Activated CD8-positive, alpha-beta T cell treated with anti-CD3 and anti-CD28 coated beads, Interleukin-2, amount 10 ng/mL, durations not matched to agents 7 days and 5 days (primary cell): ENCODE results near the gene IL17C. TPM values are rescaled to one million over a fixed set of nuclear protein-coding genes. Genes with fewer than 3 reads are reported as not detected.

ENCODE experiments used
- ATAC-seq: fragments of 150-1000 bp; cut with Tn5 transposase; one replicate; pipeline ENCODE4 v1.10.0; 2021; ENCODE audit warnings: moderate library complexity
- CTCF ChIA-PET: fragments of 350-600 bp; sonication (Branson Sonifier 250); formaldehyde crosslinking; loops from one replicate; lab custom pipeline; 2021; ENCODE audit warnings: antibody characterized with exemption; lab: Charles Lee
- POLR2A ChIA-PET: fragments of 350-600 bp; sonication (Branson Sonifier 250); formaldehyde crosslinking; loops from one replicate; lab custom pipeline; 2021; ENCODE audit warnings: antibody characterized with exemption; lab: Charles Lee
- DNase-seq: peaks from one replicate; pipeline ENCODE4 v3.0.0-alpha.2; 2020
- H3K27ac Mint-ChIP-seq: one replicate; pipeline ENCODE4 v1.8.0; 2021; ENCODE audit warnings: mild to moderate bottlenecking, mixed read lengths
- H3K27me3 Mint-ChIP-seq: one replicate; pipeline ENCODE4 v1.8.0; 2021; ENCODE audit warnings: low read depth, mixed read lengths
- H3K36me3 Mint-ChIP-seq: one replicate; pipeline ENCODE4 v1.8.0; 2021; ENCODE audit warnings: low read depth, mixed read lengths
- H3K4me1 Mint-ChIP-seq: one replicate; pipeline ENCODE4 v1.8.0; 2021; ENCODE audit warnings: low read depth, mixed read lengths
- H3K4me3 Mint-ChIP-seq: one replicate; pipeline ENCODE4 v1.8.0; 2021; ENCODE audit warnings: mild to moderate bottlenecking, mixed read lengths
- H3K9me3 Mint-ChIP-seq: one replicate; pipeline ENCODE4 v1.8.0; 2022; ENCODE audit warnings: mixed read lengths; ENCODE audit not compliant: insufficient read depth
- total RNA-seq, 2 experiments: library from RNA; stranded (reverse); gene quantifications; one replicate each; pipeline ENCODE4 v1.2.3, GENCODE V29; 2021

Gene IL17C
- total RNA-seq, 2 experiments from 2014 or later, result 0.37 TPM; not detected in 1

GRCh38 chr16:88610909-88611812 is 27.2 kb upstream of the IL17C start:
- no peak overlapping the region for H3K4me3 Mint-ChIP-seq
- no peaks in the 10 kb centered on the region for H3K9me3 Mint-ChIP-seq
- H3K36me3 Mint-ChIP-seq, result peaks cover 45% of the 10 kb centered on the region
- CTCF ChIA-PET, result no interaction called here
- POLR2A ChIA-PET, result no interaction called here
- H3K27me3 Mint-ChIP-seq, result no peaks in the 10 kb centered on the region
- H3K4me1 Mint-ChIP-seq, result no peaks in the 10 kb centered on the region
- ATAC-seq, result no peak
- no peak for DNase-seq
- H3K27ac Mint-ChIP-seq, result no peak overlapping the region

GRCh38 chr16:88613293-88613692 is 25.1 kb upstream of the IL17C start:
- H3K27ac Mint-ChIP-seq, result no peak overlapping the region
- peaks cover 35% of the 10 kb centered on the region for H3K36me3 Mint-ChIP-seq

GRCh38 chr16:88613911-88614817 is 24.2 kb upstream of the IL17C start:
- no peak for ATAC-seq
- Mint-ChIP-seq H3K4me3 (no peak overlapping the region), H3K9me3 (no peaks in the 10 kb centered on the region), H3K27ac (peak overlapping the region; percentile 20), H3K27me3 (no peaks in the 10 kb centered on the region), H3K4me1 (peaks cover 11% of the 10 kb centered on the region), H3K36me3 (peaks cover 37% of the 10 kb centered on the region)
- DNase-seq, result no peak
- POLR2A ChIA-PET, result interaction anchor here (0.6 kb wide), 1 partner anchor 931 kb away, joined by 5 read pairs; no protein-coding TSS in a partner anchor
- CTCF ChIA-PET, result no interaction called here

More at GRCh38 chr16:88613293-88613692, 25.1 kb upstream of the IL17C start:
- POLR2A ChIA-PET, result no interaction called here
- DNase-seq (no peak), ATAC-seq (no peak)
- CTCF ChIA-PET, result no interaction called here
- Mint-ChIP-seq H3K27me3 (no peaks in the 10 kb centered on the region), H3K4me1 (peaks cover 4% of the 10 kb centered on the region), H3K9me3 (no peaks in the 10 kb centered on the region), H3K4me3 (no peak overlapping the region)

GRCh38 chr16:88614818-88615580 is 23.4 kb upstream of the IL17C start:
- POLR2A ChIA-PET, result no interaction called here
- DNase-seq (no peak), ATAC-seq (no peak)
- Mint-ChIP-seq H3K4me1 (peaks cover 20% of the 10 kb centered on the region), H3K27me3 (no peaks in the 10 kb centered on the region), H3K9me3 (no peaks in the 10 kb centered on the region), H3K27ac (peak overlapping the region; percentile 20), H3K4me3 (no peak overlapping the region), H3K36me3 (peaks cover 35% of the 10 kb centered on the region)
- CTCF ChIA-PET, result no interaction called here

GRCh38 chr16:88616320-88616719 is 22.1 kb upstream of the IL17C start:
- H3K4me3 Mint-ChIP-seq, result no peak overlapping the region
- no peaks in the 10 kb centered on the region for H3K9me3 Mint-ChIP-seq
- H3K36me3 Mint-ChIP-seq, result peaks cover 32% of the 10 kb centered on the region
- POLR2A ChIA-PET, result interaction anchor here (1.6 kb wide), 1 partner anchor 21 kb away, joined by 5 read pairs; no protein-coding TSS in a partner anchor
- H3K27me3 Mint-ChIP-seq, result no peaks in the 10 kb centered on the region
- H3K27ac Mint-ChIP-seq, result no peak overlapping the region
- ATAC-seq, result no peak
- DNase-seq, result no peak
- CTCF ChIA-PET, result no interaction called here
- H3K4me1 Mint-ChIP-seq, result peaks cover 30% of the 10 kb centered on the region

- ATAC-seq (no peak), DNase-seq (no peak)
- H3K4me3 Mint-ChIP-seq, result no peak overlapping the region
- POLR2A ChIA-PET, result interaction anchor here (1.6 kb wide), 1 partner anchor 20 kb away, joined by 5 read pairs; no protein-coding TSS in a partner anchor
- no peaks in the 10 kb centered on the region for H3K27me3 Mint-ChIP-seq
- no peaks in the 10 kb centered on the region for H3K9me3 Mint-ChIP-seq
- peaks cover 30% of the 10 kb centered on the region for H3K36me3 Mint-ChIP-seq
- no peak overlapping the region for H3K27ac Mint-ChIP-seq
- peaks cover 30% of the 10 kb centered on the region for H3K4me1 Mint-ChIP-seq
- CTCF ChIA-PET, result no interaction called here
Measured at GRCh38 chr16:88616736-88617135, 21.6 kb upstream of the IL17C start.

GRCh38 chr16:88617268-88618031 is 20.9 kb upstream of the IL17C start:
- peak overlapping the region; percentile 7 for H3K27ac Mint-ChIP-seq
- H3K4me1 Mint-ChIP-seq, result peaks cover 33% of the 10 kb centered on the region
- H3K27me3 Mint-ChIP-seq, result no peaks in the 10 kb centered on the region
- H3K9me3 Mint-ChIP-seq, result no peaks in the 10 kb centered on the region
- ATAC-seq (no peak), DNase-seq (no peak)
- peaks cover 33% of the 10 kb centered on the region for H3K36me3 Mint-ChIP-seq
- H3K4me3 Mint-ChIP-seq, result no peak overlapping the region
- ChIA-PET POLR2A (interaction anchor here (1.6 kb wide), 1 partner anchor 20 kb away, joined by 5 read pairs; no protein-coding TSS in a partner anchor), CTCF (interaction anchor here (1.4 kb wide), 1 partner anchor 126 kb away, joined by 3 read pairs; no protein-coding TSS in a partner anchor)

- Mint-ChIP-seq H3K9me3 (no peaks in the 10 kb centered on the region), H3K27me3 (no peaks in the 10 kb centered on the region), H3K36me3 (peaks cover 35% of the 10 kb centered on the region), H3K4me1 (peaks cover 33% of the 10 kb centered on the region), H3K27ac (peak overlapping the region; percentile 91), H3K4me3 (no peak overlapping the region)
- ATAC-seq, result no peak
- no peak for DNase-seq
- ChIA-PET CTCF (interaction anchor here (1.4 kb wide), 1 partner anchor 125 kb away, joined by 3 read pairs; no protein-coding TSS in a partner anchor), POLR2A (interaction anchor here (0.6 kb wide), 1 partner anchor 9 kb away, joined by 3 read pairs; no protein-coding TSS in a partner anchor)
Measured at GRCh38 chr16:88618182-88618955, 20.0 kb upstream of the IL17C start.

GRCh38 chr16:88618956-88619667 is 19.3 kb upstream of the IL17C start:
- CTCF ChIA-PET, result interaction anchor here (0.9 to 2.0 kb wide), 14 partner anchors 10 to 597 kb away, joined by 3 to 11 read pairs (median 4); partner anchors contain the start of genes GALNS, TRAPPC2L and ZC3H18
- ATAC-seq (no peak), DNase-seq (no peak)
- POLR2A ChIA-PET, result interaction anchor here (0.6 to 1.6 kb wide), 8 partner anchors 14 to 156 kb away, joined by 3 to 8 read pairs (median 4); partner anchors contain the start of genes CYBA and ZC3H18
- H3K9me3 Mint-ChIP-seq, result no peaks in the 10 kb centered on the region
- peak overlapping the region; percentile 91 for H3K27ac Mint-ChIP-seq
- peaks cover 33% of the 10 kb centered on the region for H3K4me1 Mint-ChIP-seq
- no peak overlapping the region for H3K4me3 Mint-ChIP-seq
- peaks cover 39% of the 10 kb centered on the region for H3K36me3 Mint-ChIP-seq
- no peaks in the 10 kb centered on the region for H3K27me3 Mint-ChIP-seq
